HG02885 (cell line): ENCODE data around the gene SOX21.
A peak's percentile ranks its signal among the peaks of the same experiment; 100 is the strongest.

Source experiments
- ATAC-seq: cut with Tn5 transposase; IDR thresholded peaks from one replicate; pipeline ENCODE4 v1.9.1; 2021; ENCODE audit warnings: mild to moderate bottlenecking; ENCODE audit not compliant: unreplicated experiment, poor library complexity

Gene SOX21

DNA sequence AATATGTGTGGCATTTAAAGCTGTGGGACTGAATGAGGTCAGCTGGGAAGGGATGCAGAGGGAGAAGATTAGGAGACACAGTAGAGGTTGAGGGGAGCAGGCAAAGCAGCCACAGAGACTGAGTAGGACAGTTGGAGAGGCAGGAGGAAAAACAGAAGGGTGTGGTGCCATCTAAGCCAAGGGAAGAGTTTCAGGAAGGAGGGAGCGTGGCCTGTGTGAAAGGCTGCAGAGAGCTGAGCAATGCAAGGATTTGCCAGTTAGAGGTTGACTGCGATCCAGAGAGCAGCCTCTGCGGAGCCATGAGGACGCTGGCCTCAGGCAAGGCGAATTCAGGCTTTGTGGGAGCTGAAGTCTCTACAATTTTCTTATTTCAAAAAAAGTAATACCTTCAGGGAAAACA is 28.9 kb downstream of the SOX21 start:
- ATAC-seq, result no peak

DNA sequence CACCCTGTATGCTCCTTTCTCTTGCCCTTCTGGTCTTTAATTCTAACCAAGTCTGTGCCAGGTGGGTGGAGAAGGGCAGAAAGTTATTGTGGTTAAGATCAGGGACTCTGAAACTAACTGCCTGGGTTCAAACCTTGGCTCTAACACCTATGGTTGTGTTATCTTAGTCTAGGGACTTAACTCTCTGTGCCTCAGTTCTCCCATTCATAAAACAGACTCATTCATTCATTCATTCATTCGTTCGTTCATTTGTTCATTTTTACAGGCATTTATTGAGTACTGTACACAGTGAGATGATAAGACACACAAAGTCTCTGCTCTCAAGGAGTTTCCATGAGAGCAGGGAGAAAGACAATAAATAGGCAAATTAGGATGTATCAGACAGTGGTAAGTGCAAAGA is 30.1 kb downstream of the SOX21 start:
- no peak for ATAC-seq

GRCh38 chr13:94679614-94680013 is 32.7 kb downstream of the SOX21 start:
- ATAC-seq, result no peak

DNA sequence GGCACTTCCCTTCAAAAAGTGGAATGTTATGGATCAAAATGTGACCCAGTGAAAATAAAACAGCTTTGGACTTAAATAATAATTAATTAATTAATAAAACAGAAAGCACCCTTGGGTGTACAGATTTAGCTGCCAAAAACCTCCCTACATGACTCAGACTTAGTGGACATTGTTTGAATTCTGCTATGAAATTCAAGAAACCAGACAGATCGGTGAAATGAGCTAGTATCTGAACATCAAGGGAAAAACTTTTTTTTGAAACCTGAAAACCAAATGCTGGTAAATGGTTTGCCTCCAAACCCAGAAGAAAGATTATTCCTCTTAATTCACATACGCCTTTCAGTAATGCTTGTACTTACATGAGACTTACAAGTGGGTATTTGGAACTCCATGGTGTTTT is 33.5 kb downstream of the SOX21 start:
- no peak for ATAC-seq

GRCh38 chr13:94677799-94678198 is 34.5 kb downstream of the SOX21 start:
- no peak for ATAC-seq

GRCh38 chr13:94674609-94675348 is 37.6 kb downstream of the SOX21 start:
- peak; percentile 89 for ATAC-seq

DNA sequence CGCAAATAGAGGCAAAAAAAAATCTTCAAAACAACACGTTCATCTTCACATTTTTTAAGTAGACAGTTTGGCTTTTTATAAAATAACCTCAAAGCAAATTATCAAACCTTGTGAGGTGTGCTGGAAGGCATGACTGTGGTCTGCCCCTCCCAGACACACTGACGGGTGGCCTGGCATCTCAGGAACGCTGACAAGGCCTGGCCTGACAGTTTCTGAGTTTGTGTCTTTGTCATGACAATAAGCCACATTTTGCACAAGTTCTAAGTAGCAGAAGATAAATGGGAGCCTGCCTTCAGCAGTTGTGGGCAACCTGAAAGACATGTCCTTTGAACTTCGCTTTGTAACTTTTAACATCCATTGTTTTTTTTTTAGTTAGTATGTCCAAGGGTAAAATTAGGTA is 38.5 kb downstream of the SOX21 start:
- ATAC-seq, result no peak

DNA sequence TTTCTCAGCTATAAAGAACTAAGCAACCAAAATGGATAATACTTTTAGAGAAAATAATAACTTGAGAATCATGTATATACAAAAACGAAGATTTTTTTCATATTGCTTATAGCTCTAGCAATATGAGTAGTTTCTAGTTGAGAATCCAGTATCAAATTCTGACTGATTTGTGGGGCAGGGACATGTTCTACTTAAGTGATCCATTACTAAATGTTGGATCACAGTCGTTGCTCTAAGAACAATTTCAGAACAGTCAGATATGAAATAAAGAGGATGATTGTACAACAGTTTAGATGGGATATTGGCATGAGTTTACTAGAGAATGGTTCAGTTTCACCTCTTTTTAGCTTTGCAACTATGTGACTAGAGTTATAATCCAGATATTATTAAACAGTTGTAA is 39.9 kb downstream of the SOX21 start:
- ATAC-seq, result no peak

- ATAC-seq, result peak; percentile 83
These were observed 45.2 kb downstream of the SOX21 start for GRCh38 chr13:94667190-94667589.

DNA sequence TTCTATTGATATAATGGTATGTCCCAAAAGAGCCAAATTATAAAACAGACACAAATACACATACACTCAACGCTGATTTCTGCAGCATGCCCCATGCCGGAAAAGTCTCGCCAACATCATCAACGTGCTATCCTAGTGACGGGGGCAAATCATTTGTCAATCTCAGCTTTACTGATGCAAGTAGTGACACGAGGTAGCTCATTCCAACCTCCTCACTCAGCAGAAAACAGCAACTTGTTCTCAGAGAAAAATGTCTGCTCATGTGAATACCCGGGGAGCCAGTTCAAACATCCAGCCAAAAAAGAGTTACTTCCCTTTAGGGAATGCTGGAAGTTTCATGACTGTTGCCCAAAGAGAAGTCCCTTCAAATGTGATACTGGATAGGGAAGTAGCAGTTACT is 46.3 kb downstream of the SOX21 start:
- no peak for ATAC-seq

DNA sequence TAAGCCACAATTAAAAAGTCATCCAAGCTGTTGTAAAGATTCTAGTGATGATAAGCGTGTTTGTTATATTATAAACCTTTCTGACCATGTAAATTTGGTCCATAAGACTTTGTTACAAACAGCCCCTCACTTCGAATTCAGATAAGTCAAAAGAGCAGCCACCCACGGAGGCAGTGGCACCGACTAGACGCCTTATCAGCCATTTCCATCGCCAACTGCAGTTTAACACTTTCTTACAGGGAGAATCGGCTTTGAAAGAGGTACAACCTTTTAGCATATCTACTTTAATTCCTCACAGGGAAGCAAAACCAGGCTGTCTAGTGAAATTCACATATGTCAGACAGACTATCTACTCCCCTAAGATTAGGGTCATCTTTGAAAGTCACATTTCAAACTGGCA is 47.5 kb downstream of the SOX21 start:
- no peak for ATAC-seq

DNA sequence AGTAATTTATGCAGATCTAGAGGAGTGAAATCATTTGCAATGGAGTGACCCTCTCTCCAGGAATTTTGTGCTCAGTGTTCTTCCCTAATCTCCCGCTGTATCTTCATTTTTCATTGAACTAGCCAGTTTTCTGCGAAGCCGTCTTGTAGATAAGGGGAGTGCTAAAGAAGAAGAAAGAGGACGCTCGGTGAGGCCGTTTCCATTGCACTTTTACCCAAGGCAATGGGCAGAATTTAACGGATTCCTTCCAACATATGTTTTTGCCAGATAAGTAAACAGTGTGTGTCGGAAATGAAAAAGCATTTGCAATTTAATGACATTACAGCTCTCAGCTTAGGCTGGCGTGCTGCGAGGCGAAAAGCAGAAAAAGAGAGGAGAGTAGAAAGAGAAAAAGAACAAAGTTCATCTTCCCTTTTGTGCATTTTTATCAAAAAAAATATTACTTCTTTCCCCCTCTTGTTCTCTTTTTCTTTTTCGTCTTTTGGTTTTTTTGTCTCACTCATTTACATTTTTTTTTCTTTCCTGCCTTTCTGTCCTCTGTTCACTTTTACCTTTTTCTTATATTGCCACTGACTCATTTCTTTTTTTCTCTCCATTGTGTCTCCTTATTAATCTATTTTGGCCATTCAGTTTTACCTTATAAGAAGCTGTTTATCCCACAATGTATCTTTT is 49.9 kb downstream of the SOX21 start:
- ATAC-seq, result no peak

DNA sequence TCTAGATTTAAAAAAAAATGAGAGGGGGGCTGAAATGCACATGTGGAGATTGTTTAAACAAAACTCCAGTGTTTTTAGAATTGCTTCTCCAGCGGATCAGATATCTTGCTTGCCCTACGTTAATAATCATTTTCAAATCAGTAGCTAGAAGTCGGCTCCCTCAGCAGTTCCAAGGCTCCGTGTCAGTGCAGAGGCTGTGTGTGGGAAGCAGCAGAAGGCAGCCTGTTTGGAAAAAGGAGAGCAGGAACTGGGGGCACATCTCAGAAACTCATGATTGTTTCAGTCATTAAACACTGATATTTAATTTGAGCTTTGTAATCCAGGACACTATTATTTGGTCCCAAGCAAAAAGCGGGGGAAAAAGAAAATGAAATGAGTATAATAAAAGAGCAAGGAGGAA is 50.9 kb downstream of the SOX21 start:
- ATAC-seq, result no peak

GRCh38 chr13:94660695-94661326 is 51.5 kb downstream of the SOX21 start:
- peak; percentile 34 for ATAC-seq
